ENCODE results near the gene KANSL3.

The KANSL3 gene

GRCh38 chr2:96638144-96639121 lies at the start of gene KANSL3:
Gene KANSL3, minus strand, starts transcription at chr2:96638312. Its CDS starts 1,177 bp downstream, at chr2:96637135.
- peak; percentile 84 to 86 for DNase-seq (ENCODE audit: low spot score in 2 of 2)
- Mint-ChIP-seq H3K4me3 (peak within 1 kb of the TSS; percentile 91), H3K27me3 (no peaks in the 10 kb centered on the region), H3K36me3 (ENCODE audit: insufficient read depth) (peaks cover 16% of the 10 kb centered on the region), H3K4me1 (peaks cover 29% of the 10 kb centered on the region), H3K27ac (ENCODE audit: low read depth) (peak within 1 kb of the TSS; percentile 96), H3K9me3 (no peaks in the 10 kb centered on the region)
- peak; percentile 66 for ATAC-seq (replicated peaks; ENCODE audit: extremely low read depth, poor library complexity, severe bottlenecking)

- no peaks in the 10 kb centered on the region for H3K9me3 Mint-ChIP-seq
- no peaks in the 10 kb centered on the region for H3K4me1 Mint-ChIP-seq
- no peak overlapping the region for H3K4me3 Mint-ChIP-seq
- peaks cover 1% of the 10 kb centered on the region for H3K36me3 Mint-ChIP-seq (ENCODE audit: insufficient read depth)
- ATAC-seq (replicated peaks; ENCODE audit: extremely low read depth, poor library complexity, severe bottlenecking), result no peak
- peaks cover 23% of the 10 kb centered on the region for H3K27me3 Mint-ChIP-seq
- DNase-seq (ENCODE audit: low spot score in 2 of 2), result no peak
- no peak overlapping the region for H3K27ac Mint-ChIP-seq (ENCODE audit: low read depth)
These were observed 49.2 kb upstream of the KANSL3 start for GRCh38 chr2:96687266-96687665.

GRCh38 chr2:96685577-96686459 lies 47.7 kb upstream of the KANSL3 start:
- H3K27me3 Mint-ChIP-seq, result peaks cover 23% of the 10 kb centered on the region
- DNase-seq (ENCODE audit: low spot score in 2 of 2), result no peak

GRCh38 chr2:96684883-96685576 lies 46.9 kb upstream of the KANSL3 start:
- Mint-ChIP-seq H3K27ac (ENCODE audit: low read depth) (no peak overlapping the region), H3K27me3 (peaks cover 23% of the 10 kb centered on the region), H3K4me1 (no peaks in the 10 kb centered on the region), H3K4me3 (no peak overlapping the region), H3K9me3 (no peaks in the 10 kb centered on the region), H3K36me3 (ENCODE audit: insufficient read depth) (peaks cover 2% of the 10 kb centered on the region)
- DNase-seq (ENCODE audit: low spot score in 2 of 2), result no peak
- ATAC-seq (replicated peaks; ENCODE audit: extremely low read depth, poor library complexity, severe bottlenecking), result no peak

More at GRCh38 chr2:96685577-96686459, 47.7 kb upstream of the KANSL3 start:
- Mint-ChIP-seq H3K36me3 (ENCODE audit: insufficient read depth) (peaks cover 1% of the 10 kb centered on the region), H3K4me1 (no peaks in the 10 kb centered on the region), H3K9me3 (no peaks in the 10 kb centered on the region), H3K27ac (ENCODE audit: low read depth) (no peak overlapping the region), H3K4me3 (no peak overlapping the region)
- ATAC-seq (replicated peaks; ENCODE audit: extremely low read depth, poor library complexity, severe bottlenecking), result no peak

- H3K27me3 Mint-ChIP-seq, result peaks cover 23% of the 10 kb centered on the region
- DNase-seq (ENCODE audit: low spot score in 2 of 2) (no peak), ATAC-seq (replicated peaks; ENCODE audit: extremely low read depth, poor library complexity, severe bottlenecking) (no peak)
- H3K4me1 Mint-ChIP-seq, result no peaks in the 10 kb centered on the region
- no peak overlapping the region for H3K27ac Mint-ChIP-seq (ENCODE audit: low read depth)
- no peak overlapping the region for H3K4me3 Mint-ChIP-seq
- peaks cover 2% of the 10 kb centered on the region for H3K36me3 Mint-ChIP-seq (ENCODE audit: insufficient read depth)
- H3K9me3 Mint-ChIP-seq, result no peaks in the 10 kb centered on the region
These were observed 46.1 kb upstream of the KANSL3 start for GRCh38 chr2:96683972-96684820.

GRCh38 chr2:96683307-96683706 lies 45.2 kb upstream of the KANSL3 start:
- H3K4me1 Mint-ChIP-seq, result no peaks in the 10 kb centered on the region
- peaks cover 2% of the 10 kb centered on the region for H3K36me3 Mint-ChIP-seq (ENCODE audit: insufficient read depth)
- no peak for DNase-seq (ENCODE audit: low spot score in 2 of 2)

GRCh38 chr2:96681540-96681939 lies 43.4 kb upstream of the KANSL3 start:
- Mint-ChIP-seq H3K36me3 (ENCODE audit: insufficient read depth) (peaks cover 2% of the 10 kb centered on the region), H3K4me3 (no peak overlapping the region), H3K9me3 (no peaks in the 10 kb centered on the region), H3K4me1 (no peaks in the 10 kb centered on the region), H3K27me3 (peaks cover 23% of the 10 kb centered on the region), H3K27ac (ENCODE audit: low read depth) (no peak overlapping the region)
- ATAC-seq (replicated peaks; ENCODE audit: extremely low read depth, poor library complexity, severe bottlenecking) (no peak), DNase-seq (ENCODE audit: low spot score in 2 of 2) (no peak)

More at GRCh38 chr2:96683307-96683706, 45.2 kb upstream of the KANSL3 start:
- Mint-ChIP-seq H3K27ac (ENCODE audit: low read depth) (no peak overlapping the region), H3K4me3 (no peak overlapping the region), H3K9me3 (no peaks in the 10 kb centered on the region), H3K27me3 (peaks cover 23% of the 10 kb centered on the region)
- ATAC-seq (replicated peaks; ENCODE audit: extremely low read depth, poor library complexity, severe bottlenecking), result no peak

- H3K36me3 Mint-ChIP-seq (ENCODE audit: insufficient read depth), result peaks cover 2% of the 10 kb centered on the region
- no peak overlapping the region for H3K4me3 Mint-ChIP-seq
- H3K9me3 Mint-ChIP-seq, result no peaks in the 10 kb centered on the region
- no peaks in the 10 kb centered on the region for H3K4me1 Mint-ChIP-seq
- H3K27ac Mint-ChIP-seq (ENCODE audit: low read depth), result peak overlapping the region; percentile 1
- no peak for ATAC-seq (replicated peaks; ENCODE audit: extremely low read depth, poor library complexity, severe bottlenecking)
- H3K27me3 Mint-ChIP-seq, result peaks cover 19% of the 10 kb centered on the region
- no peak for DNase-seq (ENCODE audit: low spot score in 2 of 2)
These were observed 42.5 kb upstream of the KANSL3 start for GRCh38 chr2:96680561-96681141.

- Mint-ChIP-seq H3K4me1 (no peaks in the 10 kb centered on the region), H3K27me3 (peaks cover 11% of the 10 kb centered on the region), H3K4me3 (no peak overlapping the region), H3K9me3 (no peaks in the 10 kb centered on the region), H3K27ac (ENCODE audit: low read depth) (no peak overlapping the region), H3K36me3 (ENCODE audit: insufficient read depth) (peaks cover 1% of the 10 kb centered on the region)
- no peak for ATAC-seq (replicated peaks; ENCODE audit: extremely low read depth, poor library complexity, severe bottlenecking)
- DNase-seq (ENCODE audit: low spot score in 2 of 2), result no peak
These were observed 41.7 kb upstream of the KANSL3 start for GRCh38 chr2:96679848-96680247.

GRCh38 chr2:96669539-96670215 lies 31.6 kb upstream of the KANSL3 start:
- H3K4me3 Mint-ChIP-seq, result no peak overlapping the region
- no peak for ATAC-seq (replicated peaks; ENCODE audit: extremely low read depth, poor library complexity, severe bottlenecking)
- no peaks in the 10 kb centered on the region for H3K36me3 Mint-ChIP-seq (ENCODE audit: insufficient read depth)
- no peaks in the 10 kb centered on the region for H3K9me3 Mint-ChIP-seq
- peaks cover 6% of the 10 kb centered on the region for H3K4me1 Mint-ChIP-seq
- no peak for DNase-seq (ENCODE audit: low spot score in 2 of 2)
- H3K27ac Mint-ChIP-seq (ENCODE audit: low read depth), result no peak overlapping the region
- no peaks in the 10 kb centered on the region for H3K27me3 Mint-ChIP-seq

- H3K4me1 Mint-ChIP-seq, result peaks cover 6% of the 10 kb centered on the region
- H3K36me3 Mint-ChIP-seq (ENCODE audit: insufficient read depth), result no peaks in the 10 kb centered on the region
- DNase-seq (ENCODE audit: low spot score in 2 of 2), result no peak
- ATAC-seq (replicated peaks; ENCODE audit: extremely low read depth, poor library complexity, severe bottlenecking), result no peak
- no peaks in the 10 kb centered on the region for H3K9me3 Mint-ChIP-seq
- no peak overlapping the region for H3K4me3 Mint-ChIP-seq
- no peak overlapping the region for H3K27ac Mint-ChIP-seq (ENCODE audit: low read depth)
- H3K27me3 Mint-ChIP-seq, result peaks cover 2% of the 10 kb centered on the region
These were observed 30.7 kb upstream of the KANSL3 start for GRCh38 chr2:96668771-96669170.

Data from central memory CD8-positive, alpha-beta T cell (primary cell).